C4-2B (cell line): ENCODE data around the gene DAZ3.
"Not testable (repeated sequence)": the region's sequence is repeated elsewhere in the genome, so short reads cannot be mapped to it uniquely, and the experiment has no call there.

Experiments
- H3K27ac ChIP-seq: fragments of 450-650 bp; 2 replicates; pipeline ENCODE4 v1.5.1; 2017

The DAZ3 gene, protein sequence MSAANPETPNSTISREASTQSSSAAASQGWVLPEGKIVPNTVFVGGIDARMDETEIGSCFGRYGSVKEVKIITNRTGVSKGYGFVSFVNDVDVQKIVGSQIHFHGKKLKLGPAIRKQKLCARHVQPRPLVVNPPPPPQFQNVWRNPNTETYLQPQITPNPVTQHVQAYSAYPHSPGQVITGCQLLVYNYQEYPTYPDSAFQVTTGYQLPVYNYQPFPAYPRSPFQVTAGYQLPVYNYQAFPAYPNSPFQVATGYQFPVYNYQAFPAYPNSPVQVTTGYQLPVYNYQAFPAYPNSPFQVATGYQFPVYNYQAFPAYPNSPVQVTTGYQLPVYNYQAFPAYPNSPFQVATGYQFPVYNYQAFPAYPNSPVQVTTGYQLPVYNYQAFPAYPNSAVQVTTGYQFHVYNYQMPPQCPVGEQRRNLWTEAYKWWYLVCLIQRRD

DNA sequence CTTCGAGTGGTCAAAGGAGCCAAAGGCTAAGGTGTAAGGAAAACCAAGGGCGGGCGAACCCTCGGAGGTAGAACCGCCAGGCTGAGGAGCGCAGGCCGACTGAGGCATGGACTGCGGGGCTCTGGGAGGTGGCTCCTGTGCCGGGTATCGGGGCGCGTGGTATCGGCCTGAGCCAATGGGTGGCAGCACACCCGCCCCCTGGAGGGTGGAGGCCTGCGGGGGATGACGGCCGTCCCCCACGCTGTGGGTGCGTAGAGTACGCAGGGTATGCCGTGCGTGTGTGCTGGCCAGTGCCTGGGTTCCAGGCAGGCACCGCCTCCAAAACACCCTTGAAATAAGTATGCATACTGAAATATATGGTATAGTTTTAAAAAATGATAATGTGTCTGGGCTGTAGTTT, at the start of gene DAZ3:
Gene DAZ3 (minus strand): TSS at position 101 of the 400 bp plus-strand sequence. CDS start 208 bp downstream, outside the sequence.
- not testable (repeated sequence) for H3K27ac ChIP-seq

DNA sequence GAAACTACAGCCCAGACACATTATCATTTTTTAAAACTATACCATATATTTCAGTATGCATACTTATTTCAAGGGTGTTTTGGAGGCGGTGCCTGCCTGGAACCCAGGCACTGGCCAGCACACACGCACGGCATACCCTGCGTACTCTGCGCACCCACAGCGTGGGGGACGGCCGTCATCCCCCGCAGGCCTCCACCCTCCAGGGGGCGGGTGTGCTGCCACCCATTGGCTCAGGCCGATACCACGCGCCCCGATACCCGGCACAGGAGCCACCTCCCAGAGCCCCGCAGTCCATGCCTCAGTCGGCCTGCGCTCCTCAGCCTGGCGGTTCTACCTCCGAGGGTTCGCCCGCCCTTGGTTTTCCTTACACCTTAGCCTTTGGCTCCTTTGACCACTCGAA, 20.4 kb upstream of the DAZ3 start, which contains the start of gene DAZ4:
Gene DAZ4 (plus strand): TSS at position 301 of the 400 bp plus-strand sequence. CDS start 208 bp downstream, outside the sequence.
- H3K27ac ChIP-seq, result not testable (repeated sequence)

DNA sequence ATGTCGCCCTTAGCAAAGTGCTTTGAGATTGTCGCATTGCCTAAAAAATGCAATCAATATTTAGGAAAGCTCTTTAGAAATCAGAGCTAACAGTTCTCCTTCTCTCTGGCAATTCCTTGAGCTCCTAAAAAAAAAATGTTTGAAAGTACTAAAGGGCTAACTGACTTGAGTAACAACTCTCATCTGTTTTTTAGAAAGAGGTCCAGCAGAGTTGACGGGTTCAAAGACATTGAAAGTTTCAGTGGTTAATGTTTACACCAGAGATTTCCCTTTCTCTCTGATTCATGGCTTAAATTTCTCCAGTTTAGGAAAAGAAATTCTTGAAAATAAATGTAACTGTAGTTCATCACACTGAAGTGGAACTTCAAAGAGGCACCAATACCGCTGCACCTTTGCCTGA, 11.9 kb upstream of the DAZ3 start:
- H3K27ac ChIP-seq, result not testable (repeated sequence)

DNA sequence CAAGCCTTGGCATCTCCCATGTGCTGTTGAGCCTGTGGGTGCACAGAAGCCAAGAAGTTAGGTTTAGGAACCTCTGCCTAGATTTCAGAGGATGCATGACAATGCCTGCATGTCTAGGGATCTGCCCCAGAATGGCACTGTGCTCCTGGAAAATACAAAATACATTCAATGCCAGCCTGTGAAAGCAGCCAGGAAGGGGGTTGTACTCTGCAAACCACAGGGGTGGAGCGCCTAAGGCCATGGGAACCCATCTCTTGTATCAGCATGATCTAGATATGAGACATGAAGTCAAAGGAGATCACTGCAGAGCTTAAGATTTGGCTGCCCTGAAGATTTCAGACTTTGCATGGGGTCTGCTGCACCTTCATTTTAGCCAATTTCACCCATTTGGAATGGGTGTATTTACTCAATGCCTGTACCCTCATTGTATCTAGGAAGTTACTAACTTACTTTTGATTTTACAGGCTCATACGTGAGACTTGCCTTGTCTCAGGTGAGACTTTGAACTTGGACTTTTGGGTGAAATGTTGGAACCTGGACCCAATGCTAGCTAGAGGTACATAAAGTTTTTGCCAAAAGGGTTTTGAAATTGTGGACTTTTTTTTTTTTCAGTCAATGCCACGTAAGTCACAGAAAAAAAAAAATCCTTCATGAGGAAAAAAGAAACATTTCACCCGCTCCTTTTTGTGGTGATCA, 11.1 kb upstream of the DAZ3 start:
- H3K27ac ChIP-seq, result not testable (repeated sequence)

DNA sequence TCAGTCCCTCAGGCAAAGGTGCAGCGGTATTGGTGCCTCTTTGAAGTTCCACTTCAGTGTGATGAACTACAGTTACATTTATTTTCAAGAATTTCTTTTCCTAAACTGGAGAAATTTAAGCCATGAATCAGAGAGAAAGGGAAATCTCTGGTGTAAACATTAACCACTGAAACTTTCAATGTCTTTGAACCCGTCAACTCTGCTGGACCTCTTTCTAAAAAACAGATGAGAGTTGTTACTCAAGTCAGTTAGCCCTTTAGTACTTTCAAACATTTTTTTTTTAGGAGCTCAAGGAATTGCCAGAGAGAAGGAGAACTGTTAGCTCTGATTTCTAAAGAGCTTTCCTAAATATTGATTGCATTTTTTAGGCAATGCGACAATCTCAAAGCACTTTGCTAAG, 8.6 kb upstream of the DAZ3 start:
- not testable (repeated sequence) for H3K27ac ChIP-seq
